ENCODE data around the gene MPDZ. TPM values are rescaled to one million over a fixed set of nuclear protein-coding genes. Genes with fewer than 3 reads are reported as not detected.

MPDZ gene
- total and polyA plus RNA-seq, 9 donors, result 24.6 to 69.2 (median 45.9) TPM

DNA sequence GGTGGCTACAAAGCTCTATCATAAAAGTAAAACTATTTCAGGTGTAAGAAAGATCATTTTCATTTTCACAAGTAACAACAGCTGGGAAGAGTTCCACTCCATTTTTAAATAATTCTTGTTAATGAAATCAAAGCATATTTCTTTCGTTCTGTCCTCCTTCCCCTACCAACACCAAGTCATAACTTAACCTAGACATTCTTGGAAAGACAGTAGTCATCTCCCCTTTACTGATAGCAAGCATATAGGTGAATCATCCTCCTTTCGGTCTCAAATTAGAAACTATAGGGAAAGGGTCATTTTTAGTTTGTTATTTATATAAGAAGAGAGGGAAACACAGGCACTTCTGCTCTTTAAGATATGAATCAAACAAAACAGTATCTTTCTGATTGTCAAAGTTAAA is 38.2 kb downstream of the MPDZ start:
- intact Hi-C loops (cut with DNase I), result no loop called here
- 91 to 95% (median 93%) methylated on average over 2 of the region's 2 CpGs for WGBS, 3 donors

GRCh38 chr9:13239660-13240059 is 39.8 kb downstream of the MPDZ start:
- H3K36me3 ChIP-seq, result no peaks in the 10 kb centered on the region
- intact Hi-C loops (cut with DNase I), result no loop called here
- no peak for TF ChIP-seq POLR2A (IDR thresholded peaks at IDR 0.05)
- no peak for TF ChIP-seq CTCF (IDR thresholded peaks at IDR 0.05)
- TF ChIP-seq EP300 (IDR thresholded peaks at IDR 0.05), result no peak
- H3K27ac ChIP-seq, result no peak overlapping the region
- no peaks in the 10 kb centered on the region for H3K27me3 ChIP-seq
- H3K9me3 ChIP-seq, result no peaks in the 10 kb centered on the region
- H3K4me1 ChIP-seq (ENCODE audit: insufficient read depth), result no peaks in the 10 kb centered on the region
- no peak overlapping the region for H3K4me3 ChIP-seq
- DNase-seq, result no peak

More for the DNA sequence above, 38.2 kb downstream of the MPDZ start:
- no peak for DNase-seq
- no peaks in the 10 kb centered on the region for H3K4me1 ChIP-seq (ENCODE audit: insufficient read depth)
- H3K36me3 ChIP-seq, result no peaks in the 10 kb centered on the region
- H3K4me3 ChIP-seq, result no peak overlapping the region
- no peaks in the 10 kb centered on the region for H3K9me3 ChIP-seq
- H3K27me3 ChIP-seq, result no peaks in the 10 kb centered on the region
- H3K27ac ChIP-seq, result no peak overlapping the region
- TF ChIP-seq CTCF (IDR thresholded peaks at IDR 0.05) (no peak), EP300 (IDR thresholded peaks at IDR 0.05) (no peak), POLR2A (IDR thresholded peaks at IDR 0.05) (no peak)

GRCh38 chr9:13239208-13239607 is 40.3 kb downstream of the MPDZ start:
- no peaks in the 10 kb centered on the region for H3K9me3 ChIP-seq
- intact Hi-C loops (cut with DNase I), result no loop called here

DNA sequence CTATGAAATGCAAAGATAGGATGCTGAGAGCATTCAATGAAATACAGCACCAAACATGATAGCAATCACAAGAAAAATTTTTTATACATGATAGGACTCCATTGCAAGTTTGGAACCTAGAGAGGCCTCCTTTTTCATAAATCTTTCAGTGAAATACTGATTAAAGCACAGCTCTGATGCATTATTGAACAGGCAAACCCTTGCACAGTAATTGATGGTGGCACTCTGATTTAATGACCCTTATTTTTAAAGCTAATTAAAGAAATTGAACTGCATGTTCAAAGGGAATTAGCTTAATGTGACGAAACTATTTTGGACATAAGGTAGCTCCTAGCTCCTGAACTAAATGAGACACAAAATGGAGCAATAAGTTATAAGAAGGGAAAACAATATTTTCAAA is 44.6 kb downstream of the MPDZ start:
- Histone ChIP-seq H3K9me3 (no peaks in the 10 kb centered on the region), H3K4me1 (ENCODE audit: insufficient read depth) (no peaks in the 10 kb centered on the region), H3K36me3 (no peaks in the 10 kb centered on the region), H3K27ac (no peak overlapping the region), H3K4me3 (no peak overlapping the region), H3K27me3 (no peaks in the 10 kb centered on the region)
- DNase-seq, result no peak
- 94 to 97% (median 96%) methylated on average over 1 of the region's 1 CpG for WGBS, 3 donors
- intact Hi-C loops (cut with DNase I), result no loop called here
- TF ChIP-seq EP300 (IDR thresholded peaks at IDR 0.05) (no peak), CTCF (IDR thresholded peaks at IDR 0.05) (no peak), POLR2A (IDR thresholded peaks at IDR 0.05) (no peak)

More at GRCh38 chr9:13239208-13239607, 40.3 kb downstream of the MPDZ start:
- 80 to 93% (median 90%) methylated on average over 1 of the region's 1 CpG for WGBS, 3 donors
- Histone ChIP-seq H3K27me3 (no peaks in the 10 kb centered on the region), H3K36me3 (no peaks in the 10 kb centered on the region), H3K4me3 (no peak overlapping the region), H3K4me1 (ENCODE audit: insufficient read depth) (no peaks in the 10 kb centered on the region), H3K27ac (no peak overlapping the region)
- DNase-seq, result no peak
- no peak for TF ChIP-seq POLR2A (IDR thresholded peaks at IDR 0.05)
- no peak for TF ChIP-seq EP300 (IDR thresholded peaks at IDR 0.05)
- no peak for TF ChIP-seq CTCF (IDR thresholded peaks at IDR 0.05)

DNA sequence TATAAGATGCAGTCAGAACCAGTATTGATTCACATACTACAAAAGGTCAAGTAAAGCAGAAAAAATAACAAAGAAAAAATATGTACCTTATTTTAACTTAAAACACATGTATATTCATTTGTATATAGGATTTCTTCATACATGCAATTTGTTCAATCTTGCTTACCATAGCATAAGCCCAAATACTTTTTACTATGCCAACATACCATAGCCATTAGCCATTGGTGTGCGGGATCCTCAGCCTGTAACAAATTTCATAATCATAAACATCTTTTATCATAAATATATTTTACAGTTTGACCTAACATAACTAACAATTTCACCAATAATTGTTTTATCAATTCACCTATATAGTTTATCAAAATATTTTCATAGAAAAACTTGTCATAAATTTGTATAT is 51.1 kb downstream of the MPDZ start:
- DNase-seq, result no peak
- 94 to 96% (median 96%) methylated on average over 1 of the region's 1 CpG for WGBS, 3 donors
- no peak overlapping the region for H3K4me3 ChIP-seq
- TF ChIP-seq CTCF (IDR thresholded peaks at IDR 0.05) (no peak), EP300 (IDR thresholded peaks at IDR 0.05) (no peak), POLR2A (IDR thresholded peaks at IDR 0.05) (no peak)
- no peaks in the 10 kb centered on the region for H3K4me1 ChIP-seq (ENCODE audit: insufficient read depth)
- intact Hi-C loops (cut with DNase I), result no loop called here
- H3K36me3 ChIP-seq, result no peaks in the 10 kb centered on the region
- no peaks in the 10 kb centered on the region for H3K9me3 ChIP-seq
- H3K27me3 ChIP-seq, result no peaks in the 10 kb centered on the region
- no peak overlapping the region for H3K27ac ChIP-seq
